ENCODE data around the gene BCKDK.
"Not testable (repeated sequence)": the region's sequence is repeated elsewhere in the genome, so short reads cannot be mapped to it uniquely, and the experiment has no call there.

Gene BCKDK

GRCh38 chr16:31144418-31144817, 36.2 kb downstream of the BCKDK start:
- not testable (repeated sequence) for DNase-seq

- no peak for DNase-seq
These were observed 37.3 kb downstream of the BCKDK start for GRCh38 chr16:31145398-31145990.

GRCh38 chr16:31147574-31147973, 39.4 kb downstream of the BCKDK start:
- DNase-seq, result no peak

GRCh38 chr16:31148281-31148728, 40.1 kb downstream of the BCKDK start:
- DNase-seq, result no peak

GRCh38 chr16:31148896-31149295, 40.7 kb downstream of the BCKDK start:
- no peak for DNase-seq

GRCh38 chr16:31149332-31149731, 41.1 kb downstream of the BCKDK start:
- DNase-seq, result no peak

- DNase-seq, result no peak
These were observed 42.0 kb downstream of the BCKDK start, which contains the start of gene PRSS36 for GRCh38 chr16:31149894-31150890. Gene PRSS36, minus strand, starts transcription at chr16:31150066. Its CDS starts 31 bp downstream, at chr16:31150035.

GRCh38 chr16:31150976-31151375, 42.8 kb downstream of the BCKDK start:
- DNase-seq, result not testable (repeated sequence)

- no peak for DNase-seq
These were observed 49.0 kb downstream of the BCKDK start for GRCh38 chr16:31157136-31157535.
